Measurements from ENCODE around the gene COA3. TPM values are rescaled to one million over a fixed set of nuclear protein-coding genes. Genes with fewer than 3 reads are reported as not detected.

The COA3 gene
- polyA plus RNA-seq, 1 donor (not counting 4 experiments of a cell fraction or from before 2014, with no cell fraction given): 97.8 TPM

GRCh38 chr17:42780851-42781638 is 17.5 kb downstream of the COA3 start:
- peaks cover 30% of the 10 kb centered on the region for H3K27me3 ChIP-seq (ENCODE audit: control insufficient read depth, extremely low read depth, insufficient read depth, low read length)
- peaks cover 19% of the 10 kb centered on the region for H3K4me1 ChIP-seq (ENCODE audit: control insufficient read depth, extremely low read depth, insufficient read depth, low read length)
- no peaks in the 10 kb centered on the region for H3K9me1 ChIP-seq (ENCODE audit: control insufficient read depth, extremely low read depth, insufficient read depth, low read length)
- H3K4me3 ChIP-seq (ENCODE audit: control insufficient read depth in 2 of 3, extremely low read depth in 1 of 3, insufficient read depth in 2 of 3, low read depth in 1 of 3, low read length in 3 of 3): peak overlapping the region in 1 of 3 experiments; percentile 8
- no peak overlapping the region for H3K9ac ChIP-seq (ENCODE audit: control insufficient read depth, extremely low read depth, insufficient read depth, low read length)
- no peaks in the 10 kb centered on the region for H3K79me2 ChIP-seq (ENCODE audit: control insufficient read depth, insufficient read depth, low read length)
- no peak for FAIRE-seq
- no peak for DNase-seq (ENCODE audit: low read depth, low spot score)
- H3K27ac ChIP-seq (ENCODE audit: control insufficient read depth, insufficient read depth, low read length): no peak overlapping the region
- peak overlapping the region; percentile 38 for H3K4me2 ChIP-seq (ENCODE audit: control insufficient read depth, extremely low read depth, insufficient read depth, low read depth, low read length)
- H4K20me1 ChIP-seq (ENCODE audit: control insufficient read depth, extremely low read depth, insufficient read depth, low read length): no peaks in the 10 kb centered on the region
- dilution Hi-C loops (cut with MboI; ENCODE audit: extremely low pct_ligation_motif_present, low sequenced_read_pairs): no loop called here
- H3K9me3 ChIP-seq (ENCODE audit: control insufficient read depth, low read depth, low read length): no peaks in the 10 kb centered on the region
- no peak overlapping the region for H2AFZ ChIP-seq (ENCODE audit: control insufficient read depth, low read length)
- H3K36me3 ChIP-seq (ENCODE audit: control insufficient read depth in 2 of 2, extremely low read depth in 1 of 2, insufficient read depth in 2 of 2, low read length in 2 of 2): peaks cover 17% of the 10 kb centered on the region in 2 experiments
- no peak for TF ChIP-seq CTCF (optimal IDR thresholded peaks at IDR 0.05 in 1 of 3, IDR thresholded peaks at IDR 0.05 in 1 of 3, conservative IDR thresholded peaks at IDR 0.05 in 1 of 3; ENCODE audit: extremely low read depth in 1 of 3, insufficient read depth in 2 of 3, low read length in 3 of 3)
- peak; percentile 7 for TF ChIP-seq EZH2 (IDR thresholded peaks at IDR 0.05; ENCODE audit: low read length)

DNA sequence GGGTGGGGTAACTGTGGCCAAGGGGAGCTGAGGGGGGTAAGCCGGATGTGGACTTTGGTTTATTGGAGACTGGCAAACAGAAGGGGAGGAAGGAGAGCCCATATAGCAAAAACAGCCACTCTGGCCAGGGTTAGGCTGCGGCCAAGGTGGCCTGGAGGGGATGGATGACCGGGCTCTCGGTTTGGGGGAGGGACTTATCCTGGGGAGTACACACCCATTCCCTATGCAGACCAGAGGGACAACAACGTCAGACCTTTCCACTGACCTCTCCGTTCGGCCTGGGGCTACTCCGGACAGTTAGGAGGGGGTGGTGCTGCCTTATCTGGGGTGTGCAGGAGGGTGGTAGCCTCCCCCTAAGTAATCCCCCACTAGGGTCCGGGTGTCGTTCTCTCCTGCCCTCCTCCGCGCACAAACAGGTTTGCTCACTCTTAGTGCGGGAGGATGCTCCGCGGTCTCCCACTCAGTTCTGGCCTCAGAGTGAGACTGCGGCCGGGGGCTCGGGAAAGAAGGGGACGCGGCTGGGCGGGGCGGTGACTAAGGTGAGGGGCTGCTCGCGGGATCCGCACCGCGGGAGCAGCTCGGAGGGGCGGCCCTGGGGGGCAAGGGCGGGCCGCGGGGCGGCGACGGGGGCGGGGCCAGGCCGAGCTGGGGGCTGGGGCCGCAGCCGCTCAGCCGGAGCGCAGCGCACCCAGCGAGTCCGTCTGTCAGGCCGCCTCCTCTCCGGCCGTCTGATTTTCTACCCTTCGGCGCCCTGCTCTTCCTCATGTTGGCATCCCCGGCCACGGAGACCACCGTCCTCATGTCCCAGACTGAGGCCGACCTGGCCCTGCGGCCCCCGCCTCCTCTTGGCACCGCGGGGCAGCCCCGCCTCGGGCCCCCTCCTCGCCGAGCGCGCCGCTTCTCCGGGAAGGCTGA is 18.3 kb downstream of the COA3 start, which contains the start of gene WNK4:
TSS of gene WNK4 (plus strand) at position 675 of the 915 bp plus-strand sequence. CDS start at position 764, 89 bp downstream.
- TF ChIP-seq CTCF (optimal IDR thresholded peaks at IDR 0.05 in 1 of 3, IDR thresholded peaks at IDR 0.05 in 1 of 3, conservative IDR thresholded peaks at IDR 0.05 in 1 of 3; ENCODE audit: extremely low read depth in 1 of 3, insufficient read depth in 2 of 3, low read length in 3 of 3): no peak
- TF ChIP-seq EZH2 (IDR thresholded peaks at IDR 0.05; ENCODE audit: low read length): no peak
- H3K79me2 ChIP-seq (ENCODE audit: control insufficient read depth, insufficient read depth, low read length): no peaks in the 10 kb centered on the region

More for the DNA sequence above, 18.3 kb downstream of the COA3 start, which contains the start of gene WNK4:
- Histone ChIP-seq H3K27ac (ENCODE audit: control insufficient read depth, insufficient read depth, low read length) (no peak within 1 kb of the TSS), H3K9me1 (ENCODE audit: control insufficient read depth, extremely low read depth, insufficient read depth, low read length) (no peaks in the 10 kb centered on the region), H3K4me1 (ENCODE audit: control insufficient read depth, extremely low read depth, insufficient read depth, low read length) (peaks cover 19% of the 10 kb centered on the region), H3K4me2 (ENCODE audit: control insufficient read depth, extremely low read depth, insufficient read depth, low read depth, low read length) (peak within 1 kb of the TSS; percentile 38), H3K9ac (ENCODE audit: control insufficient read depth, extremely low read depth, insufficient read depth, low read length) (no peak within 1 kb of the TSS), H3K36me3 (ENCODE audit: control insufficient read depth in 2 of 2, extremely low read depth in 1 of 2, insufficient read depth in 2 of 2, low read length in 2 of 2) (peaks cover 23 to 24% of the 10 kb centered on the region in 2 experiments), H2AFZ (ENCODE audit: control insufficient read depth, low read length) (no peak within 1 kb of the TSS), H4K20me1 (ENCODE audit: control insufficient read depth, extremely low read depth, insufficient read depth, low read length) (no peaks in the 10 kb centered on the region), H3K27me3 (ENCODE audit: control insufficient read depth, extremely low read depth, insufficient read depth, low read length) (peaks cover 26% of the 10 kb centered on the region), H3K4me3 (ENCODE audit: control insufficient read depth in 2 of 3, extremely low read depth in 1 of 3, insufficient read depth in 2 of 3, low read depth in 1 of 3, low read length in 3 of 3) (peak within 1 kb of the TSS in 1 of 3 experiments; percentile 8), H3K9me3 (ENCODE audit: control insufficient read depth, low read depth, low read length) (no peaks in the 10 kb centered on the region)
- dilution Hi-C loops (cut with MboI; ENCODE audit: extremely low pct_ligation_motif_present, low sequenced_read_pairs): no loop called here
- DNase-seq (ENCODE audit: low read depth, low spot score): no peak
- FAIRE-seq: no peak

All from keratinocyte (primary cell).